ENCODE measurements around the gene NOP9. TPM values are rescaled to one million over a fixed set of nuclear protein-coding genes. Genes with fewer than 3 reads are reported as not detected.

The NOP9 gene
- total RNA-seq, 1 experiment from 2014 or later = 39.4 TPM

DNA sequence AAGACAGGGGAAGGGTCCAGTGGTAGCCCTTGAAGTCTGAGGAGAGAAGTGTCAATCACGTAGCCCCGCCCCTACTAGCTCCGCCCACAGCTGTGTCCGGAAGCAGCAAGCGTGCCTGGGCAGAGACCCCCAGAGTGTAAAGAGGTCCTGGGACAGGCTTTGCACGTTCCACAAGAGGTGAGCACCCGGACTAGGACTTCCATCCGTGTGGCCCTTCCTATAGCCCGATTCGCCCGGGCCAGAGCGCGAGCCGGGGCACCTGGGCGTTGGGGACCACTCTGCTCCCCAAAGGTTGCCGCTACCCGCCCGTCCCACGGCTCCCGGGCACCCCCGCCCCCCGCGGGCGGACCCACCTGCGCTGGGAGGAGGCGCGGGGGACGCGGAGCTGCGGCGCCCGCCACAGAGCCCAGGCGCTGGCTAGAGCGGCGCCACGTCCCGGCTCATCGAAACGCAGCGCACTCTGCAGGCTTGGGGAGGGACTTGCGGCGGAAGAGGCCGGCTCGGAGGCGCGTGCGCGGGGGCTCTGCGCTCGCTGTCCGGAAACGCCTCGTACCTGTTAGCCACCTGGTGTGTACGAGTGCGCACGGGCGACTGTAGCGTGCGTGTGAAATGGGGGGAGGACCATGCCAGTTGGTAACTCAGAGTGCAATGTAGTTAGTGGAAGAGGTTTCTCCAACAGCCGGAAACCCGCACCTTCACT, 28.4 kb upstream of the NOP9 start, which contains the start of gene RABGGTA (continued):
- TF ChIP-seq YY1 (IDR thresholded peaks at IDR 0.05; ENCODE audit: extremely low read depth, insufficient replicate concordance, low read depth, low read length) (peak; percentile 12), EZH2phosphoT487 (IDR thresholded peaks at IDR 0.05; ENCODE audit: borderline replicate concordance) (no peak), POLR2A (IDR thresholded peaks at IDR 0.05; ENCODE audit: borderline replicate concordance, extremely low read depth, insufficient read depth, insufficient read length) (peak; percentile 76), RAD21 (IDR thresholded peaks at IDR 0.05; ENCODE audit: low read depth) (no peak), ZFX (IDR thresholded peaks at IDR 0.05) (no peak)

DNA sequence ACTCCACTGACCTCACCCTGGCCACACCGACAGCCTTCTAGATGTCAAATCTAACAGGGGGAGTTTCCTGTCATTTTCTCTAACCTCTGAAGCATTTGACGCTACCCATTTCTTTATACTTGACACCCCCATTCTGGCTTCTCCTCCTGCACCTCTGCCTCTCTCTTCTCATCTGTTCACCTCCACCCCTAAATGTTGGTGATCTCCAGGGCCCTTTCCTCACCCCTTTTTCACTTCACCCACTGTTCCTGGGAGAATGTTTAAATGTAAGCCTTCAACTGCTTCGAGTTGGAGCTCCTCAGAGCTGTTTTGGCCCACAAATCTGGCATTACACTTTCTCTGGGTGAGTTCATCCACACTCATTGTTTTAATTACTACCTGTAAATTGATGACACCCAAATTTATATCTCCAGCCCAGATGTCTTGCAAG, 27.8 kb upstream of the NOP9 start:
- ATAC-seq (no peak), DNase-seq (ENCODE audit: low read depth, low spot score) (no peak)
- Histone ChIP-seq H3K79me2 (ENCODE audit: insufficient read depth, low read length) (peaks cover 4% of the 10 kb centered on the region; the same call in 1 of the 2 replicates), H3K9me2 (ENCODE audit: insufficient read depth) (no peaks in the 10 kb centered on the region), H3K9me3 (ENCODE audit: control insufficient read depth in 1 of 2, insufficient read depth in 1 of 2, low read depth in 1 of 2, low read length in 2 of 2) (no peaks in the 10 kb centered on the region), H4K20me1 (ENCODE audit: insufficient read depth) (no peaks in the 10 kb centered on the region), H3K4me2 (ENCODE audit: low read length) (peak overlapping the region; percentile 98), H3K4me1 (ENCODE audit: control insufficient read depth in 1 of 2, insufficient read depth in 2 of 2, low read length in 2 of 2) (peaks cover 9 to 22% of the 10 kb centered on the region in 2 experiments; a peak in 3 of 4 replicates), H2AFZ (ENCODE audit: low read depth, low read length, poor library complexity, severe bottlenecking) (no peak overlapping the region), H3K36me3 (ENCODE audit: control insufficient read depth in 1 of 2, insufficient read depth in 2 of 2, low read length in 2 of 2) (no peaks in the 10 kb centered on the region; a peak in 1 of 4 replicates), H3K9ac (ENCODE audit: low read length) (peak overlapping the region; percentile 94), H3K4me3 (replicated peaks in 1 of 2; ENCODE audit: low read depth in 1 of 2, low read length in 2 of 2) (peak overlapping the region; percentile 79 to 92), H3K27me3 (ENCODE audit: insufficient read depth, low read length) (no peaks in the 10 kb centered on the region), H3K27ac (ENCODE audit: low read depth, low read length) (peak overlapping the region; percentile 86)
- ChIA-PET CTCF (interaction anchor here (1.3 to 2.0 kb wide), 5 partner anchors 8 to 56 kb away, joined by 5 to 17 read pairs (median 9); partner anchors contain the start of genes CIDEB, MDP1 and TINF2), RAD21 (ENCODE audit: low non-redundant PET in 1 of 2, low total read pairs in 2 of 2, uncharacterized antibody in 2 of 2, unreplicated experiment in 2 of 2) (no interaction called here), POLR2A (interaction anchor here (0.6 to 2.7 kb wide), 8 partner anchors 8 to 164 kb away, joined by 3 to 20 read pairs (median 8); partner anchors contain the start of genes DHRS1, NOP9, TGM1 and TINF2)
- intact Hi-C loops (cut with micrococcal nuclease) = loop anchor here (1.0 kb wide), 1 partner anchor 30 kb away; the partner anchor contains the start of gene TINF2
- TSS peak; percentile 70 for BruUV-seq (replicated peaks)
- TF ChIP-seq, protein P1, sequence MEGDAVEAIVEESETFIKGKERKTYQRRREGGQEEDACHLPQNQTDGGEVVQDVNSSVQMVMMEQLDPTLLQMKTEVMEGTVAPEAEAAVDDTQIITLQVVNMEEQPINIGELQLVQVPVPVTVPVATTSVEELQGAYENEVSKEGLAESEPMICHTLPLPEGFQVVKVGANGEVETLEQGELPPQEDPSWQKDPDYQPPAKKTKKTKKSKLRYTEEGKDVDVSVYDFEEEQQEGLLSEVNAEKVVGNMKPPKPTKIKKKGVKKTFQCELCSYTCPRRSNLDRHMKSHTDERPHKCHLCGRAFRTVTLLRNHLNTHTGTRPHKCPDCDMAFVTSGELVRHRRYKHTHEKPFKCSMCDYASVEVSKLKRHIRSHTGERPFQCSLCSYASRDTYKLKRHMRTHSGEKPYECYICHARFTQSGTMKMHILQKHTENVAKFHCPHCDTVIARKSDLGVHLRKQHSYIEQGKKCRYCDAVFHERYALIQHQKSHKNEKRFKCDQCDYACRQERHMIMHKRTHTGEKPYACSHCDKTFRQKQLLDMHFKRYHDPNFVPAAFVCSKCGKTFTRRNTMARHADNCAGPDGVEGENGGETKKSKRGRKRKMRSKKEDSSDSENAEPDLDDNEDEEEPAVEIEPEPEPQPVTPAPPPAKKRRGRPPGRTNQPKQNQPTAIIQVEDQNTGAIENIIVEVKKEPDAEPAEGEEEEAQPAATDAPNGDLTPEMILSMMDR (IDR thresholded peaks at IDR 0.05 in 2 of 3, conservative IDR thresholded peaks at IDR 0.05 in 1 of 3; ENCODE audit: borderline replicate concordance in 1 of 3, insufficient read depth in 1 of 3, low read depth in 2 of 3, low read length in 2 of 3) = no peak
- TF ChIP-seq EZH2phosphoT487 (IDR thresholded peaks at IDR 0.05; ENCODE audit: borderline replicate concordance) = no peak
- TF ChIP-seq, protein P2, sequence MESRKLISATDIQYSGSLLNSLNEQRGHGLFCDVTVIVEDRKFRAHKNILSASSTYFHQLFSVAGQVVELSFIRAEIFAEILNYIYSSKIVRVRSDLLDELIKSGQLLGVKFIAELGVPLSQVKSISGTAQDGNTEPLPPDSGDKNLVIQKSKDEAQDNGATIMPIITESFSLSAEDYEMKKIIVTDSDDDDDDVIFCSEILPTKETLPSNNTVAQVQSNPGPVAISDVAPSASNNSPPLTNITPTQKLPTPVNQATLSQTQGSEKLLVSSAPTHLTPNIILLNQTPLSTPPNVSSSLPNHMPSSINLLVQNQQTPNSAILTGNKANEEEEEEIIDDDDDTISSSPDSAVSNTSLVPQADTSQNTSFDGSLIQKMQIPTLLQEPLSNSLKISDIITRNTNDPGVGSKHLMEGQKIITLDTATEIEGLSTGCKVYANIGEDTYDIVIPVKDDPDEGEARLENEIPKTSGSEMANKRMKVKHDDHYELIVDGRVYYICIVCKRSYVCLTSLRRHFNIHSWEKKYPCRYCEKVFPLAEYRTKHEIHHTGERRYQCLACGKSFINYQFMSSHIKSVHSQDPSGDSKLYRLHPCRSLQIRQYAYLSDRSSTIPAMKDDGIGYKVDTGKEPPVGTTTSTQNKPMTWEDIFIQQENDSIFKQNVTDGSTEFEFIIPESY (IDR thresholded peaks at IDR 0.05; ENCODE audit: extremely low read depth, insufficient replicate concordance, low read length) = no peak
- TF ChIP-seq FOSL1 (IDR thresholded peaks at IDR 0.05; ENCODE audit: low read depth) = no peak
- TF ChIP-seq SIN3A (IDR thresholded peaks at IDR 0.05; ENCODE audit: low read depth) = no peak
- TF ChIP-seq, protein P3, sequence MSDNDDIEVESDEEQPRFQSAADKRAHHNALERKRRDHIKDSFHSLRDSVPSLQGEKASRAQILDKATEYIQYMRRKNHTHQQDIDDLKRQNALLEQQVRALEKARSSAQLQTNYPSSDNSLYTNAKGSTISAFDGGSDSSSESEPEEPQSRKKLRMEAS (IDR thresholded peaks at IDR 0.05) = no peak
- TF ChIP-seq, protein P4, sequence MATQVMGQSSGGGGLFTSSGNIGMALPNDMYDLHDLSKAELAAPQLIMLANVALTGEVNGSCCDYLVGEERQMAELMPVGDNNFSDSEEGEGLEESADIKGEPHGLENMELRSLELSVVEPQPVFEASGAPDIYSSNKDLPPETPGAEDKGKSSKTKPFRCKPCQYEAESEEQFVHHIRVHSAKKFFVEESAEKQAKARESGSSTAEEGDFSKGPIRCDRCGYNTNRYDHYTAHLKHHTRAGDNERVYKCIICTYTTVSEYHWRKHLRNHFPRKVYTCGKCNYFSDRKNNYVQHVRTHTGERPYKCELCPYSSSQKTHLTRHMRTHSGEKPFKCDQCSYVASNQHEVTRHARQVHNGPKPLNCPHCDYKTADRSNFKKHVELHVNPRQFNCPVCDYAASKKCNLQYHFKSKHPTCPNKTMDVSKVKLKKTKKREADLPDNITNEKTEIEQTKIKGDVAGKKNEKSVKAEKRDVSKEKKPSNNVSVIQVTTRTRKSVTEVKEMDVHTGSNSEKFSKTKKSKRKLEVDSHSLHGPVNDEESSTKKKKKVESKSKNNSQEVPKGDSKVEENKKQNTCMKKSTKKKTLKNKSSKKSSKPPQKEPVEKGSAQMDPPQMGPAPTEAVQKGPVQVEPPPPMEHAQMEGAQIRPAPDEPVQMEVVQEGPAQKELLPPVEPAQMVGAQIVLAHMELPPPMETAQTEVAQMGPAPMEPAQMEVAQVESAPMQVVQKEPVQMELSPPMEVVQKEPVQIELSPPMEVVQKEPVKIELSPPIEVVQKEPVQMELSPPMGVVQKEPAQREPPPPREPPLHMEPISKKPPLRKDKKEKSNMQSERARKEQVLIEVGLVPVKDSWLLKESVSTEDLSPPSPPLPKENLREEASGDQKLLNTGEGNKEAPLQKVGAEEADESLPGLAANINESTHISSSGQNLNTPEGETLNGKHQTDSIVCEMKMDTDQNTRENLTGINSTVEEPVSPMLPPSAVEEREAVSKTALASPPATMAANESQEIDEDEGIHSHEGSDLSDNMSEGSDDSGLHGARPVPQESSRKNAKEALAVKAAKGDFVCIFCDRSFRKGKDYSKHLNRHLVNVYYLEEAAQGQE (IDR thresholded peaks at IDR 0.05; ENCODE audit: low read depth) = no peak
- no peak for TF ChIP-seq EGR1 (IDR thresholded peaks at IDR 0.05; ENCODE audit: low read depth)
- no peak for TF ChIP-seq POLR2AphosphoS5 (IDR thresholded peaks at IDR 0.05; ENCODE audit: low read depth, low read length)
- no peak for TF ChIP-seq CEBPB (IDR thresholded peaks at IDR 0.05; ENCODE audit: low read depth)
- TF ChIP-seq RAD21 (IDR thresholded peaks at IDR 0.05; ENCODE audit: low read depth) = no peak
- TF ChIP-seq ZFX (IDR thresholded peaks at IDR 0.05) = no peak
- no peak for TF ChIP-seq JUND (IDR thresholded peaks at IDR 0.05)
- TF ChIP-seq, protein P5, sequence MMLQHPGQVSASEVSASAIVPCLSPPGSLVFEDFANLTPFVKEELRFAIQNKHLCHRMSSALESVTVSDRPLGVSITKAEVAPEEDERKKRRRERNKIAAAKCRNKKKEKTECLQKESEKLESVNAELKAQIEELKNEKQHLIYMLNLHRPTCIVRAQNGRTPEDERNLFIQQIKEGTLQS (IDR thresholded peaks at IDR 0.05) = no peak
